H1 (cell line): ENCODE data around the gene SNX3.

Experiments
- POLR2A ChIP-seq, 2 experiments: IDR thresholded peaks; 1 replicate in 1 of 2; 2 replicates in 1 of 2; pipeline ENCODE4 v1.6.1; 2011; ENCODE audit warnings: low read depth in 2 of 2, low read length in 2 of 2, mild to moderate bottlenecking in 2 of 2; ENCODE audit errors: control extremely low read depth in 1 of 2
- TCF12 ChIP-seq: IDR thresholded peaks from 2 replicates; pipeline ENCODE4 v1.6.1; 2011; ENCODE audit warnings: low read depth, mild to moderate bottlenecking, low read length
- YY1 ChIP-seq: IDR thresholded peaks from 2 replicates; pipeline ENCODE4 v1.6.1; 2011; ENCODE audit warnings: low read depth, mild to moderate bottlenecking, low read length

- TF ChIP-seq YY1: no peak
- TF ChIP-seq POLR2A (IDR thresholded peaks at IDR 0.05; ENCODE audit: control extremely low read depth in 1 of 2, low read depth in 2 of 2, low read length in 2 of 2): no peak
- no peak for TF ChIP-seq TCF12
Observed at GRCh38 chr6:108180776-108181175, 80.1 kb downstream of the SNX3 start.
